ENCODE results near the gene BDNF. TPM values are rescaled to one million over a fixed set of nuclear protein-coding genes. Genes with fewer than 3 reads are reported as not detected.
A peak's percentile ranks its signal among the peaks of the same experiment; 100 is the strongest.

The BDNF gene
- total and polyA plus RNA-seq, 4 donors: 0.03 to 0.28 (median 0.07) TPM

DNA sequence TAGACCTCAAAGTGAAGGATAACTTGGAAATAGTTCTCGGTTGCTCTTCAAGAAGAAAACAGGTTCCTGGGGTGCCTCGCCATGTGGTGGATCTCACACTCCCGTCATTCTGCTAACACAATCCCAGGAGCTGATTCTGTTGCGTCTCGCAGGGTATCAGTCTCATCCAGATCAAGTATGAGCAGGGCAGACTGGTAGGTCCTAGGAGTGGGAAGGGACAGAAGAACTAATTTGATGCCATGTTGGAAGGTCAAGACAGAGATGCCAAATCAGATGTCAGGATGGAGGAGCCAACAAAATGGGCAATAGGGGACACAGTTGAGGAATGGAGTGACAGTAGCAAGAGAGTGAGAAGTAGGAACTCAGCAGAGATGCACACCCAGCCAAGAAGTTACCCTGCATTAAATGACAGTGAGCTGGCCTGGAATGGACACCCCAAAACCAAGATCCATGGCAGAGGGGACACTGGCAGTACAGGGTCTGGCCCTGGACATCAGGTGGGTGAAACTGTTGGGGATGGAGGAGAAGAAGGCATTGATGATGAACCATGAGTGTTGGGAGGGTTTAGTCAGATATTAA lies 76.2 kb downstream of the BDNF start (continued):
- no peak for TF ChIP-seq CTCF (IDR thresholded peaks at IDR 0.05; ENCODE audit: low read depth, low read length, missing input control)

DNA sequence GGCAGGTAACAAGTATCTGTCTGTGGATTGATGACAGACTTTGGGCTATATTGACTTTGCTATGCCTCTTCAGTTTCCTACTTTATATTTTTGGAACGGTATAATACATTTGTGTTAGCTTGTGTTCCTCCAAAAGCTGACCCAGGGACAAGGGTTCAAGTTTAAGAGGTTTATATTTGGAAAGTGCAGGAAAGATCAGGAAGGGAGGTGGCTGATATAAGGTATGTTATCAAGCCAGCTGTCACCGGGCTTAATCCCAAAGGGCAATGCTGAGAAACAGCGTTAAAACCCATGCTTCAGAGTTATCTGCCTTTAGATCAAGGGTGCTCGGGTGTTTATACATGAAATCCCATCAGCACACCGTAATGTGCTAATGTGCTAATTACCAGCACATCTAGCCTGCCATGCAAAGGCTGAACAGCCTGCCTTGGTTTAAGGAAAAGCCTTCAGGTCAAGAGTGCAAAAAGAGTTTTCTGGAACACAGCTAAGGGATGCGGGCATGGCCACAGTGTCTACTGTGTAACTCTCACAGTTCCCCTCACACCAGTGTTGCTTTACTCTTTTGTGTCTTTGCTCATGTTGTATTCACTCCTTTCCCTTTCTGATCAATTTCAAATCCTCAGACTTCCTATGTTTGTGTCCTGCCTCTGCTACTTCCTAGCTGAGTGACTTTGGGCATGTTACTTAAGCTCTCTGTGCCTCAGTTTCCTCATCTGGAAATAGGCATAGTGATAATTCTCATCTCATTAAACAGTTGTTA lies 77.5 kb downstream of the BDNF start:
- 62% methylated on average over 6 of the region's 6 CpGs for WGBS
- no peak for DNase-seq (ENCODE audit: low spot score)
- H3K27me3 ChIP-seq (ENCODE audit: control insufficient read depth in 4 of 4, insufficient read depth in 4 of 4, low read length in 3 of 4): no peaks in the 10 kb centered on the region
- H3K4me3 ChIP-seq (ENCODE audit: low read depth in 1 of 3, low read length in 3 of 3): no peak overlapping the region
- no peak overlapping the region for H3K9ac ChIP-seq (ENCODE audit: low read depth in 1 of 2, low read length in 2 of 2)
- no peaks in the 10 kb centered on the region for H3K36me3 ChIP-seq (ENCODE audit: control insufficient read depth in 4 of 4, insufficient read depth in 3 of 4, low read depth in 1 of 4, low read length in 3 of 4)
- peaks cover 0 to 24% (median 11%) of the 10 kb centered on the region in 4 donors for H3K4me1 ChIP-seq (ENCODE audit: control insufficient read depth in 4 of 4, insufficient read depth in 4 of 4, low read length in 3 of 4)
- H3K27ac ChIP-seq (ENCODE audit: low read depth in 1 of 2, low read length in 2 of 2): no peak overlapping the region
- TF ChIP-seq REST (IDR thresholded peaks at IDR 0.05): no peak
- no peak for TF ChIP-seq NR2F2 (IDR thresholded peaks at IDR 0.05)
- no peak for TF ChIP-seq RAD21 (IDR thresholded peaks at IDR 0.05)
- TF ChIP-seq HNF4A (conservative IDR thresholded peaks at IDR 0.05): no peak
- TF ChIP-seq, protein P1, sequence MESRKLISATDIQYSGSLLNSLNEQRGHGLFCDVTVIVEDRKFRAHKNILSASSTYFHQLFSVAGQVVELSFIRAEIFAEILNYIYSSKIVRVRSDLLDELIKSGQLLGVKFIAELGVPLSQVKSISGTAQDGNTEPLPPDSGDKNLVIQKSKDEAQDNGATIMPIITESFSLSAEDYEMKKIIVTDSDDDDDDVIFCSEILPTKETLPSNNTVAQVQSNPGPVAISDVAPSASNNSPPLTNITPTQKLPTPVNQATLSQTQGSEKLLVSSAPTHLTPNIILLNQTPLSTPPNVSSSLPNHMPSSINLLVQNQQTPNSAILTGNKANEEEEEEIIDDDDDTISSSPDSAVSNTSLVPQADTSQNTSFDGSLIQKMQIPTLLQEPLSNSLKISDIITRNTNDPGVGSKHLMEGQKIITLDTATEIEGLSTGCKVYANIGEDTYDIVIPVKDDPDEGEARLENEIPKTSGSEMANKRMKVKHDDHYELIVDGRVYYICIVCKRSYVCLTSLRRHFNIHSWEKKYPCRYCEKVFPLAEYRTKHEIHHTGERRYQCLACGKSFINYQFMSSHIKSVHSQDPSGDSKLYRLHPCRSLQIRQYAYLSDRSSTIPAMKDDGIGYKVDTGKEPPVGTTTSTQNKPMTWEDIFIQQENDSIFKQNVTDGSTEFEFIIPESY (IDR thresholded peaks at IDR 0.05): no peak
- TF ChIP-seq GABPA (IDR thresholded peaks at IDR 0.05 in 1 of 2, conservative IDR thresholded peaks at IDR 0.05 in 1 of 2): no peak
- no peak for TF ChIP-seq FOXA2 (IDR thresholded peaks at IDR 0.05)
- H3K9me3 ChIP-seq (ENCODE audit: control insufficient read depth in 4 of 4, low read length in 3 of 4): no peaks in the 10 kb centered on the region

- H3K9ac ChIP-seq (ENCODE audit: low read depth in 1 of 2, low read length in 2 of 2): no peak overlapping the region
- DNase-seq (ENCODE audit: low spot score): no peak
- H3K4me3 ChIP-seq (ENCODE audit: low read depth in 1 of 3, low read length in 3 of 3): no peak overlapping the region
- no peaks in the 10 kb centered on the region for H3K27me3 ChIP-seq (ENCODE audit: control insufficient read depth in 4 of 4, insufficient read depth in 4 of 4, low read length in 3 of 4)
- H3K27ac ChIP-seq (ENCODE audit: low read depth in 1 of 2, low read length in 2 of 2): no peak overlapping the region
- no peaks in the 10 kb centered on the region for H3K36me3 ChIP-seq (ENCODE audit: control insufficient read depth in 4 of 4, insufficient read depth in 3 of 4, low read depth in 1 of 4, low read length in 3 of 4)
- peak in 1 of 2 donors; percentile 17 for TF ChIP-seq RAD21 (IDR thresholded peaks at IDR 0.05)
- no peak for TF ChIP-seq HNF4A (conservative IDR thresholded peaks at IDR 0.05)
- WGBS: 50% methylated on average over 4 of the region's 4 CpGs
- peaks cover 0 to 24% (median 11%) of the 10 kb centered on the region in 4 donors for H3K4me1 ChIP-seq (ENCODE audit: control insufficient read depth in 4 of 4, insufficient read depth in 4 of 4, low read length in 3 of 4)
- no peaks in the 10 kb centered on the region for H3K9me3 ChIP-seq (ENCODE audit: control insufficient read depth in 4 of 4, low read length in 3 of 4)
Measured at GRCh38 chr11:27621405-27622161, 78.7 kb downstream of the BDNF start.

Measured in liver (tissue), 9 donors.